Body of pancreas (tissue), 4 donors: ENCODE results near the gene PRR12. TPM values are rescaled to one million over a fixed set of nuclear protein-coding genes. Genes with fewer than 3 reads are reported as not detected.
"Not testable (repeated sequence)": the region's sequence is repeated elsewhere in the genome, so short reads cannot be mapped to it uniquely, and the experiment has no call there.

Source experiments
- ATAC-seq: fragments of 150-250 bp; one replicate; pipeline ENCODE4 v1.9.1; 2016
- DNase-seq, 4 donors: peaks; one replicate each; pipeline ENCODE4 v3.0.0-alpha.2; 2019
- H3K27ac ChIP-seq, 4 donors: fragments of 200-600 bp; sonication (generic); 1 replicate in 3 of 4; 2 replicates in 1 of 4; pipeline versions ENCODE4 v1.5.1 to v1.6.1; 2016 to 2019; ENCODE audit warnings: mild to moderate bottlenecking in 1 of 4, mixed read lengths in 1 of 4, moderate library complexity in 1 of 4
- H3K27me3 ChIP-seq, 2 donors: fragments of 200-600 bp; sonication (generic); one replicate each; pipeline ENCODE4 v1.6.0; 2016; ENCODE audit warnings: mild to moderate bottlenecking in 1 of 2
- H3K36me3 ChIP-seq, 2 donors: fragments of 200-600 bp; sonication (generic); replicated peaks in 1 of 2; 2 replicates each; pipeline ENCODE4 v1.5.1; 2016; ENCODE audit warnings: low read depth in 2 of 2; ENCODE audit not compliant: insufficient read depth in 1 of 2
- H3K4me1 ChIP-seq: fragments of 200-600 bp; sonication (generic); one replicate; pipeline ENCODE4 v1.6.0; 2016
- H3K4me3 ChIP-seq, 2 donors: fragments of 200-600 bp; sonication (generic); 1 replicate in 1 of 2; 2 replicates in 1 of 2; pipeline ENCODE4 v1.5.1; 2016 to 2019
- H3K9me3 ChIP-seq, 3 donors: fragments of 200-600 bp; sonication (generic); 1 replicate in 2 of 3; 2 replicates in 1 of 3; pipeline ENCODE4 v1.5.1; 2016
- POLR2A ChIP-seq, 3 donors: fragments of 450-650 bp; IDR thresholded peaks; one replicate each; pipeline ENCODE4 v1.6.1; 2016; ENCODE audit warnings: antibody characterized with exemption in 3 of 3, mild to moderate bottlenecking in 2 of 3
- WGBS, 2 donors: methylation state at CpG; one replicate each; pipeline ENCODE4 v1.1.5; 2017; 5-methylcytosine and 5-hydroxymethylcytosine counted together
- intact Hi-C: fragments of 100-400 bp; cut with DNase I; formaldehyde crosslinking; loops from one replicate; pipeline ENCODE4 v1.15.1; 2023
- total RNA-seq, 2 donors: library from RNA; depleted of rRNA; stranded (reverse); fragments of >200 nt; gene quantifications; one replicate each; pipeline ENCODE4 v1.1.0, GENCODE V29; 2016
- TF ChIP-seq, protein P1 (sequence below), 7 experiments: fragments of 450-650 bp in 4 of 7; fragments of 200-600 bp in 3 of 7; sonication (generic) in 3 of 7; IDR thresholded peaks; one replicate each; pipeline ENCODE4 v1.5.1; 2016 to 2019; ENCODE audit warnings: antibody characterized with exemption in 7 of 7

The PRR12 gene
- total RNA-seq, 2 donors from 2014 or later = 8.0 to 23.4 TPM

DNA sequence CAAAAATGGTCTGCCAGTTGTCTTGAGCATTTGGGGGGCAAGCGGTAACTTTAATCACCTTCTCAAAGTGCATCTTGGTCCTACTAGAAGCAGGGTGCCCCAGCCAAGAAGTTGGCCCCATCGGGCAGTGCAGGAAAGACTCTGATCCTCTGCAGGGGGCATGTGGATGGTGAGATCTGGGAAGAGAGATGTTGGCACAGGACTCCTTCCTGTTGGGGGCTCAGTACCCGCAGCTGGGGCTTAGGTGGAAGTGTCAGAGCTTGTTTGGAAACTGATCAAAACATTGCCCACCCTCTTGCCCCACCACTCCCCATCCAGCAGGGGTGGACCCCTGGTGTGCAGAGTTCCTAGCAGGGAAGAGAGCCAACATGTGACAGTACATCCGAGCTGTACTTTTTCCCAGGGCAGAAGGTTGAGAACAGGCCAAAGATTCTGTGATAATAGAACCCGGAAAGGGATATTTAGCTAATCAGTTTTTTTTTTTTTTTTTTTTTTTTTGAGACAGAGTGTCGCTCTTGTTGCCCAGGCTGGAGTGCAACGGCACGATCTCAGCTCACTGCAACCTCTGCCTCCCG is 40.1 kb downstream of the PRR12 start:
- 21 to 28% methylated on average over 8 to 9 of the region's 9 CpGs for WGBS, 2 donors
- ATAC-seq = peak; percentile 69
- intact Hi-C loops = no loop called here

DNA sequence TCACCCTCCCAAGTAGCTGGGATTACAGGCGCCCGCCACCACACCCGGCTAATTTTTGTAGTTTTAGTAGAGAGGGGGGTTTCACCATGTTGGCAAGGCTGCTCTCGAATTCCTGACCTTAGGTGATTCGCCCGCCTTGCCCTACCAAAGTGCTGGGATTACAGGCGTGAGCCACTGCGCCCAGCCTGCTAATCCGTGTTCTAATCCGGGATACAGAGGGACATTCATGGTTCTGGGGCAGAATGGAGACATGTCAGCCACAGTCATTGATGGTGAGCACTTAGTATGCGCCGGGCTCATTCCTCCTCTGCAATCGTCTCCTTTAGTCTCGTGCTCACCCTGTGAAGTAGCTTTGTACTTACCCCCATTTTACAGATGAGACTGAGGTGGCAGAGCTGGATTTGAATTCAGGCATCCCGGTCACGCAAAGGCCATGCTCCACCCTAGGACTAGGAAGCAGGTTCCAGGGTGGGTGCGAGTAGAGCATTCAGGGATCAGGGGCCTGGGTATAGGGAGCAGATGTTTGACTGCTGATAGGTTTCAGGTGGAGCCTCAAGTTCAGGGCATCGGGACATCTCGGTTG is 40.7 kb downstream of the PRR12 start:
- no peak for ATAC-seq

More for the DNA sequence above, 40.1 kb downstream of the PRR12 start:
- Histone ChIP-seq H3K27me3 (no peaks in the 10 kb centered on the region), H3K4me3 (no peak overlapping the region), H3K4me1 (peaks cover 15% of the 10 kb centered on the region), H3K27ac (peak overlapping the region in 3 of 4 donors; percentile 55 to 71 (median 69)), H3K36me3 (peaks cover 0 to 5% of the 10 kb centered on the region in 2 donors), H3K9me3 (no peaks in the 10 kb centered on the region)
- TF ChIP-seq, protein P1, sequence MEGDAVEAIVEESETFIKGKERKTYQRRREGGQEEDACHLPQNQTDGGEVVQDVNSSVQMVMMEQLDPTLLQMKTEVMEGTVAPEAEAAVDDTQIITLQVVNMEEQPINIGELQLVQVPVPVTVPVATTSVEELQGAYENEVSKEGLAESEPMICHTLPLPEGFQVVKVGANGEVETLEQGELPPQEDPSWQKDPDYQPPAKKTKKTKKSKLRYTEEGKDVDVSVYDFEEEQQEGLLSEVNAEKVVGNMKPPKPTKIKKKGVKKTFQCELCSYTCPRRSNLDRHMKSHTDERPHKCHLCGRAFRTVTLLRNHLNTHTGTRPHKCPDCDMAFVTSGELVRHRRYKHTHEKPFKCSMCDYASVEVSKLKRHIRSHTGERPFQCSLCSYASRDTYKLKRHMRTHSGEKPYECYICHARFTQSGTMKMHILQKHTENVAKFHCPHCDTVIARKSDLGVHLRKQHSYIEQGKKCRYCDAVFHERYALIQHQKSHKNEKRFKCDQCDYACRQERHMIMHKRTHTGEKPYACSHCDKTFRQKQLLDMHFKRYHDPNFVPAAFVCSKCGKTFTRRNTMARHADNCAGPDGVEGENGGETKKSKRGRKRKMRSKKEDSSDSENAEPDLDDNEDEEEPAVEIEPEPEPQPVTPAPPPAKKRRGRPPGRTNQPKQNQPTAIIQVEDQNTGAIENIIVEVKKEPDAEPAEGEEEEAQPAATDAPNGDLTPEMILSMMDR (IDR thresholded peaks at IDR 0.05) = no peak
- no peak for TF ChIP-seq POLR2A (IDR thresholded peaks at IDR 0.05)
- peak in 2 of 4 donors; percentile 35 to 55 for DNase-seq

DNA sequence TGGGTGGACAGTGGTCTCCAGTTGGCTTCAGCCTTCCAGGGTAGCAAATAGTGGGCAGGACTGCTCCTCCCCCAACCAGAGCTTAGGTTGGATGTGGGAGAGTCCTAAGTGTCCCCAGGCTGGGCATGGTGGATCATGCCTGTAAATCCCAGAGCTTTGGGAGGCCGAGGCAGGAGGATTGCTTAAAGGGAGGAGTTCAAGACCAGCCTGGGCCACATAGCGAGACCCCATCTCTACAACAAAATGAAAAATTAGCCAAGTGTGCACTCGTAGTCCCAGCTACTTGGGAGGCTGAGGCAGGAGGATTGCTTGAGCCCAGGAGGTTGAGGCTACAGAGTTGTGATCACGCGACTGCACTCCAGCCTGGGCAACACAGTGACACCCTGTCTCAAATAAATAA is 41.6 kb downstream of the PRR12 start:
- 91 to 96% methylated on average over 4 to 5 of the region's 5 CpGs for WGBS, 2 donors
- peaks cover 15% of the 10 kb centered on the region for H3K4me1 ChIP-seq
- intact Hi-C loops = no loop called here
- H3K9me3 ChIP-seq = no peaks in the 10 kb centered on the region
- no peak for DNase-seq
- no peaks in the 10 kb centered on the region for H3K36me3 ChIP-seq
- H3K27me3 ChIP-seq = no peaks in the 10 kb centered on the region
- no peak for ATAC-seq
- no peak overlapping the region for H3K27ac ChIP-seq
- no peak overlapping the region for H3K4me3 ChIP-seq
- TF ChIP-seq, protein P1 (IDR thresholded peaks at IDR 0.05) = no peak
- TF ChIP-seq POLR2A (IDR thresholded peaks at IDR 0.05) = no peak

More for the DNA sequence above, 40.7 kb downstream of the PRR12 start:
- 82 to 86% methylated on average over 11 to 18 of the region's 19 CpGs for WGBS, 2 donors
- H3K27me3 ChIP-seq = no peaks in the 10 kb centered on the region
- no peak overlapping the region for H3K4me3 ChIP-seq
- DNase-seq = no peak
- intact Hi-C loops = no loop called here
- H3K4me1 ChIP-seq = peaks cover 15% of the 10 kb centered on the region
- TF ChIP-seq POLR2A (IDR thresholded peaks at IDR 0.05) = no peak
- TF ChIP-seq, protein P1 (IDR thresholded peaks at IDR 0.05) = no peak
- peaks cover 0 to 5% of the 10 kb centered on the region in 2 donors for H3K36me3 ChIP-seq
- H3K9me3 ChIP-seq = no peaks in the 10 kb centered on the region
- peak overlapping the region in 3 of 4 donors; percentile 55 to 71 (median 69) for H3K27ac ChIP-seq

DNA sequence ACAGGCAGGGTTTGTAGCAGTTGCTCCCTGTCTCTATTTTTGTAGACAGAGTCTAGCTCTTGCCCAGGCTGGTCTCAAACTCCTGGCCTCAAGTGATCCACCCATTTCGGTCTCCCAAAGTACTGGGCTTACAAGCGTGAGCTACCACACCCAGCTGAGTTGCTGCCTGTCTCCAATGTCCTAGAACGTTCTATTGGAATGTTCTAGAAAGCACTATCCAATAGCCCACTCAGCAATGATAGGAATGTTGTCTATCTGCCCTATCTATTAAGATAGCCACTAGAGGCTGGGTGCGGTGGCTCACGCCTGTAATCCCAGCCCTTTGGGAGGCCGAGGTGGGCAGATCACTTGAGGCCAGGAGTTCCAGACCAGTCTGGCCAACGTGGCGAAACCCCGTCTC is 42.3 kb downstream of the PRR12 start:
- H3K4me1 ChIP-seq = peaks cover 21% of the 10 kb centered on the region
- WGBS, 2 donors = 74 to 78% methylated on average over 9 of the region's 9 CpGs
- intact Hi-C loops, ATAC-seq, H3K27ac ChIP-seq, DNase-seq, H3K27me3 ChIP-seq, H3K36me3 ChIP-seq, H3K4me3 ChIP-seq, H3K9me3 ChIP-seq: not testable (repeated sequence)

DNA sequence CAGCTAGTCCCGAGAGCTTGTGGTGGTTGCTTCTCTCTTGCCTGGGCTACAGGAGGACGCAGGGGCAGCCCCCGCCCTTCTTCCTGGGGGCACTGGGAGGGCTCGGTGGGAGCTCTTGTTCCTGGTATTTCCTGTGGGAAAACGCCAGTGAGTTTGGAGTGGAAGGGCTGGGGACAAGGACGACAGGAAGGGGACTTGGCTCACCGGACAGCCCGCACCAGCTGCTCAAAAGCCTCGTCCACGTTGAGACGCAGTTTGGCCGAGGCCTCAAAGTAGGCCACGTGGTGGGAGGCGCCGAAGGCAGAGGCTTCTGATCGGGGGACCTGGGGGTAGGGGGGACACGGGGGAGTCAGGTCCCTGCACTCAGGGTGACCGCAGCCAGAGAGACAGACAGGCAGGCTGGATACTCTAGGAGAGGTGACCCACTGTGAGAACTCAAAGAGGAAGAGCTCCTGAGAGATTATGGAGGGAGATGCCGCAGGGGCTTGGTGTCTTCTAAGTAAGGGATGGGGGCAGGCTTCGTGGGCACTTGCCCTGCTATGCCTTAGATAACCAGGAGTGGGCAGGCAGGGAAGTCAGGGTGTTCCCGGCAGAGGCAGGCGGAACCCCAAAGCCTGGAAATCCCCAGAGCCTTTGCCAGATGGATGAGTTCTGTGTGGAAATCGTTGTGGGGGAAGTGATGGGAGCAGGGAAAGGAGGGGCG is 44.7 kb downstream of the PRR12 start:
- Histone ChIP-seq H3K4me1 (peaks cover 37% of the 10 kb centered on the region), H3K36me3 (no peaks in the 10 kb centered on the region), H3K4me3 (no peak overlapping the region), H3K9me3 (no peaks in the 10 kb centered on the region), H3K27ac (peak overlapping the region in 1 of 4 donors; percentile 26), H3K27me3 (no peaks in the 10 kb centered on the region)
- 50 to 59% methylated on average over 17 to 23 of the region's 24 CpGs for WGBS, 2 donors
- ATAC-seq = no peak
- TF ChIP-seq POLR2A (IDR thresholded peaks at IDR 0.05) = no peak
- TF ChIP-seq, protein P1 (IDR thresholded peaks at IDR 0.05) = no peak
- DNase-seq = no peak
- intact Hi-C loops = loop anchor here (5.0 kb wide), 1 partner anchor 38 kb away; no protein-coding TSS in a partner anchor
